HCT116 (cell line): ENCODE results near the gene PLCH2. TPM values are rescaled to one million over a fixed set of nuclear protein-coding genes. Genes with fewer than 3 reads are reported as not detected.

ENCODE experiments used
- ATAC-seq: fragments of 200-7000 bp; cut with Tn5 transposase; 2 replicates; pipeline ENCODE4 v1.9.1; 2020; ENCODE audit warnings: mild to moderate bottlenecking, moderate library complexity
- BruUV-seq: library from RNA; stranded (reverse); fragments of 400-500 nt; replicated peaks from 2 replicates; lab custom pipeline; 2021; lab: Mats Ljungman, UMichigan
- CTCF ChIA-PET: fragments of 300-600 bp; sonication (Branson Sonifier 250); formaldehyde crosslinking; loops from one replicate; lab custom pipeline; 2021; ENCODE audit warnings: antibody characterized with exemption; lab: Charles Lee
- POLR2A ChIA-PET: fragments of 300-600, 350-600 bp; sonication (Branson Sonifier 250); formaldehyde crosslinking; loops from one replicate; lab custom pipeline; 2021; ENCODE audit warnings: antibody characterized with exemption; lab: Charles Lee
- RAD21 ChIA-PET, 2 experiments: fragments of 300-600 bp; sonication (Branson Sonifier 250); formaldehyde crosslinking; loops; one replicate each; lab custom pipeline; 2023; ENCODE audit warnings: low total read pairs in 2 of 2; ENCODE audit not compliant: uncharacterized antibody in 2 of 2, unreplicated experiment in 2 of 2, low non-redundant PET in 1 of 2; lab: Charles Lee
- DNase-seq: peaks from one replicate; pipeline ENCODE4 v3.0.0-alpha.2; 2010; ENCODE audit warnings: low read depth, low spot score
- H2AFZ ChIP-seq: fragments of 200-600 bp; shearing (Covaris generic), sonication (generic); 2 replicates; pipeline ENCODE4 v1.6.1; 2017; ENCODE audit warnings: low read depth, mixed run types, mixed read lengths, antibody characterized with exemption, low read length; ENCODE audit not compliant: poor library complexity, severe bottlenecking
- H3K27ac ChIP-seq: 2 replicates; pipeline ENCODE4 v1.5.1; 2012; ENCODE audit warnings: low read depth, low read length
- H3K27me3 ChIP-seq: fragments of 200-600 bp; sonication (generic); 2 replicates; pipeline ENCODE4 v1.6.1; 2016; ENCODE audit warnings: mixed run types, low read length, mixed read lengths; ENCODE audit not compliant: insufficient read depth
- H3K36me3 ChIP-seq, 2 experiments: fragments of 200-500 bp in 1 of 2; fragments of 200-600 bp in 1 of 2; sonication (Bioruptor generic) in 1 of 2; sonication (generic) in 1 of 2; 2 replicates each; pipeline versions ENCODE4 v1.5.1 to v1.6.1; 2014 to 2016; ENCODE audit warnings: low read length in 2 of 2, inconsistent platforms in 1 of 2, mixed read lengths in 1 of 2, mixed run types in 1 of 2; ENCODE audit not compliant: insufficient read depth in 2 of 2, control insufficient read depth in 1 of 2
- H3K4me1 ChIP-seq, 2 experiments: fragments of 200-600 bp in 1 of 2; sonication (generic) in 1 of 2; 2 replicates each; pipeline versions ENCODE4 v1.5.1 to v1.6.1; 2012 to 2017; ENCODE audit warnings: low read length in 2 of 2, inconsistent platforms in 1 of 2, mild to moderate bottlenecking in 1 of 2, mixed read lengths in 1 of 2, mixed run types in 1 of 2, moderate library complexity in 1 of 2; ENCODE audit not compliant: insufficient read depth in 2 of 2, control insufficient read depth in 1 of 2
- H3K4me2 ChIP-seq: fragments of 200-600 bp; sonication (generic); 2 replicates; pipeline ENCODE4 v1.6.1; 2017; ENCODE audit warnings: mixed run types, low read length, mixed read lengths
- H3K4me3 ChIP-seq, 2 experiments: fragments of 200-600 bp in 1 of 2; sonication (generic) in 1 of 2; replicated peaks in 1 of 2; 2 replicates each; pipeline ENCODE4 v1.5.1; 2011 to 2016; ENCODE audit warnings: low read length in 2 of 2, control low read depth in 1 of 2, low read depth in 1 of 2, mild to moderate bottlenecking in 1 of 2, mixed read lengths in 1 of 2, mixed run types in 1 of 2
- H3K79me2 ChIP-seq: fragments of 200-600 bp; sonication (generic); 2 replicates; pipeline ENCODE4 v1.6.1; 2017; ENCODE audit warnings: mild to moderate bottlenecking, mixed run types, low read length, moderate library complexity, mixed read lengths; ENCODE audit not compliant: insufficient read depth
- H3K9ac ChIP-seq: fragments of 200-600 bp; sonication (generic); 2 replicates; pipeline ENCODE4 v1.6.1; 2016; ENCODE audit warnings: low read length, mixed read lengths
- H3K9me2 ChIP-seq: fragments of 200-600 bp; sonication (generic), shearing (Covaris generic); 2 replicates; pipeline ENCODE4 v1.6.1; 2017; ENCODE audit warnings: mixed run types, mild to moderate bottlenecking, moderate library complexity; ENCODE audit not compliant: insufficient read depth
- H3K9me3 ChIP-seq, 2 experiments: fragments of 200-500 bp in 1 of 2; fragments of 200-600 bp in 1 of 2; sonication (Bioruptor generic) in 1 of 2; sonication (generic) in 1 of 2; 2 replicates each; pipeline ENCODE4 v1.6.1; 2014 to 2017; ENCODE audit warnings: low read length in 2 of 2, mixed read lengths in 2 of 2, inconsistent platforms in 1 of 2, low read depth in 1 of 2, mild to moderate bottlenecking in 1 of 2, mixed run types in 1 of 2, moderate library complexity in 1 of 2; ENCODE audit not compliant: control insufficient read depth in 1 of 2, insufficient read depth in 1 of 2
- H4K20me1 ChIP-seq: fragments of 200-600 bp; sonication (generic), shearing (Covaris generic); 2 replicates; pipeline ENCODE4 v1.6.1; 2017; ENCODE audit warnings: mixed run types, mild to moderate bottlenecking, moderate library complexity; ENCODE audit not compliant: insufficient read depth
- CBX3 ChIP-seq: IDR thresholded peaks from 2 replicates; pipeline ENCODE4 v1.6.1; 2012; ENCODE audit warnings: low read depth
- CTCF ChIP-seq, 3 experiments: fragments of 200-600 bp in 1 of 3; sonication (generic) in 1 of 3; IDR thresholded peaks in 2 of 3; conservative IDR thresholded peaks in 1 of 3; 2 replicates each; pipeline ENCODE4 v1.5.1; 2012 to 2017; ENCODE audit warnings: low read depth in 2 of 3, low read length in 2 of 3, antibody characterized with exemption in 1 of 3, borderline replicate concordance in 1 of 3, control low read depth in 1 of 3, mild to moderate bottlenecking in 1 of 3, mixed read lengths in 1 of 3, mixed run types in 1 of 3, moderate library complexity in 1 of 3; ENCODE audit not compliant: insufficient read depth in 1 of 3
- EGR1 ChIP-seq: IDR thresholded peaks from 2 replicates; pipeline ENCODE4 v1.6.1; 2012; ENCODE audit warnings: low read depth
- ELF1 ChIP-seq: IDR thresholded peaks from 2 replicates; pipeline ENCODE4 v1.6.1; 2012; ENCODE audit warnings: low read depth, borderline replicate concordance
- EZH2 ChIP-seq: fragments of 200-600 bp; sonication (generic); IDR thresholded peaks from 2 replicates; pipeline ENCODE4 v1.6.1; 2017; ENCODE audit warnings: antibody characterized with exemption, mixed run types
- EZH2phosphoT487 ChIP-seq: fragments of 200-600 bp; IDR thresholded peaks from 2 replicates; pipeline ENCODE4 v1.6.1; 2018; ENCODE audit warnings: antibody characterized with exemption, borderline replicate concordance
- FOSL1 ChIP-seq: IDR thresholded peaks from 2 replicates; pipeline ENCODE4 v1.6.1; 2012; ENCODE audit warnings: low read depth
- MAX ChIP-seq: IDR thresholded peaks from 2 replicates; pipeline ENCODE4 v1.6.1; 2012
- POLR2A ChIP-seq: IDR thresholded peaks from 2 replicates; pipeline ENCODE4 v1.7.0; 2011; ENCODE audit warnings: borderline replicate concordance; ENCODE audit not compliant: insufficient read depth, insufficient read length; ENCODE audit errors: extremely low read depth
- POLR2AphosphoS5 ChIP-seq: IDR thresholded peaks from 2 replicates; pipeline ENCODE4 v1.6.1; 2011; ENCODE audit warnings: mild to moderate bottlenecking, low read depth, low read length, moderate library complexity
- RAD21 ChIP-seq: IDR thresholded peaks from 2 replicates; pipeline ENCODE4 v1.6.1; 2012; ENCODE audit warnings: low read depth, mild to moderate bottlenecking
- REST ChIP-seq: IDR thresholded peaks from 2 replicates; pipeline ENCODE4 v1.6.1; 2012; ENCODE audit warnings: low read depth
- SIN3A ChIP-seq: IDR thresholded peaks from 2 replicates; pipeline ENCODE4 v1.6.1; 2012; ENCODE audit warnings: low read depth
- SP1 ChIP-seq: IDR thresholded peaks from 2 replicates; pipeline ENCODE4 v1.6.1; 2012; ENCODE audit warnings: low read depth
- SRF ChIP-seq: IDR thresholded peaks from 2 replicates; pipeline ENCODE4 v1.6.1; 2012; ENCODE audit warnings: low read depth
- TCF7L2 ChIP-seq: IDR thresholded peaks from 2 replicates; pipeline ENCODE4 v1.7.0; 2011; ENCODE audit warnings: borderline replicate concordance, inconsistent platforms; ENCODE audit not compliant: insufficient read depth, insufficient read length; ENCODE audit errors: extremely low read depth
- YY1 ChIP-seq: IDR thresholded peaks from 2 replicates; pipeline ENCODE4 v1.6.1; 2011; ENCODE audit warnings: low read length, low read depth, moderate library complexity, mild to moderate bottlenecking; ENCODE audit not compliant: insufficient replicate concordance; ENCODE audit errors: extremely low read depth
- ZBTB33 ChIP-seq: IDR thresholded peaks from 2 replicates; pipeline ENCODE4 v1.6.1; 2011; ENCODE audit warnings: mild to moderate bottlenecking, low read length, moderate library complexity; ENCODE audit not compliant: insufficient replicate concordance; ENCODE audit errors: extremely low read depth
- ZNF274 ChIP-seq: fragments of 200-500 bp; sonication (Bioruptor generic); IDR thresholded peaks from 2 replicates; pipeline ENCODE4 v1.6.1; 2014; ENCODE audit warnings: mild to moderate bottlenecking, low read depth, low read length, inconsistent platforms
- intact Hi-C: fragments of 100-400 bp; cut with micrococcal nuclease; formaldehyde crosslinking; loops from 2 replicates; pipeline ENCODE4 v1.10.0; 2022
- total RNA-seq: library from RNA; stranded (reverse); gene quantifications from one replicate; pipeline ENCODE4 v1.2.1, GENCODE V29; 2021; ENCODE audit not compliant: unreplicated experiment

PLCH2 gene
- total RNA-seq, 1 experiment from 2014 or later, result 2.0 TPM

- no peak overlapping the region for H2AFZ ChIP-seq
- H3K36me3 ChIP-seq, result peaks cover 1 to 6% of the 10 kb centered on the region in 2 experiments; a peak in 3 of 4 replicates
- no peaks in the 10 kb centered on the region for H3K9me3 ChIP-seq
- RAD21 ChIA-PET, result no interaction called here
- no peaks in the 10 kb centered on the region for H3K27me3 ChIP-seq
- no peaks in the 10 kb centered on the region for H3K4me1 ChIP-seq
- no peak overlapping the region for H3K4me2 ChIP-seq
- H3K9me2 ChIP-seq, result no peaks in the 10 kb centered on the region
- peak; percentile 9 for ATAC-seq
- intact Hi-C loops, result no loop called here
- no peak overlapping the region for H3K27ac ChIP-seq
- no peak overlapping the region for H3K9ac ChIP-seq
- POLR2A ChIA-PET, result no interaction called here
- H3K79me2 ChIP-seq, result no peaks in the 10 kb centered on the region
- no peak for TF ChIP-seq POLR2AphosphoS5
- TF ChIP-seq CBX3, result no peak
- TF ChIP-seq MAX, result no peak
- no peak for TF ChIP-seq ZBTB33
- no peak for TF ChIP-seq RAD21
- no peak for TF ChIP-seq CTCF (IDR thresholded peaks at IDR 0.05 in 2 of 3, conservative IDR thresholded peaks at IDR 0.05 in 1 of 3; ENCODE audit: borderline replicate concordance in 1 of 3, insufficient read depth in 1 of 3, low read depth in 2 of 3, low read length in 2 of 3)
- TF ChIP-seq TCF7L2, result no peak
- no peak for TF ChIP-seq SIN3A
- TF ChIP-seq FOSL1, result no peak
- no peak for TF ChIP-seq ZNF274
- no peak for TF ChIP-seq SP1
- TF ChIP-seq YY1, result no peak
- TF ChIP-seq EZH2, result no peak
- TF ChIP-seq POLR2A, result no peak
- TF ChIP-seq ELF1, result no peak
- TF ChIP-seq REST, result no peak
- TF ChIP-seq EZH2phosphoT487, result no peak
- TF ChIP-seq EGR1, result no peak
- no peak for TF ChIP-seq SRF
- TF ChIP-seq, all 23 proteins: peak for 0
- Histone ChIP-seq H3K4me3 (no peak overlapping the region), H4K20me1 (no peaks in the 10 kb centered on the region)
- BruUV-seq, result no TSS peak
- no peak for DNase-seq
- CTCF ChIA-PET, result no interaction called here
Observed at GRCh38 chr1:2506007-2506860, 30.1 kb downstream of the PLCH2 start.
